H9 (cell line): Measurements from ENCODE around the gene CSTF3. TPM values are rescaled to one million over a fixed set of nuclear protein-coding genes. Genes with fewer than 3 reads are reported as not detected.
A peak's percentile ranks its signal among the peaks of the same experiment; 100 is the strongest.

Source experiments
- DNase-seq: peaks from one replicate; pipeline ENCODE4 v3.0.0-alpha.2; 2017
- H2AFZ ChIP-seq: one replicate; pipeline ENCODE4 v1.6.1; 2013; ENCODE audit warnings: mild to moderate bottlenecking, low read length, control low read depth, moderate library complexity
- H2AK5ac ChIP-seq: 2 replicates; pipeline ENCODE4 v1.6.1; 2013; ENCODE audit warnings: low read length, control low read depth, mixed read lengths; ENCODE audit not compliant: insufficient read length
- H2BK120ac ChIP-seq: one replicate; pipeline ENCODE4 v1.6.1; 2013; ENCODE audit warnings: low read depth, mild to moderate bottlenecking, low read length, control low read depth, inconsistent platforms; ENCODE audit not compliant: poor library complexity, severe bottlenecking
- H2BK12ac ChIP-seq: 2 replicates; pipeline ENCODE4 v1.6.1; 2013; ENCODE audit warnings: low read length, control low read depth, mixed read lengths, low read depth; ENCODE audit not compliant: insufficient read length
- H2BK15ac ChIP-seq: 2 replicates; pipeline ENCODE4 v1.6.1; 2013; ENCODE audit warnings: low read depth, low read length, control low read depth
- H2BK20ac ChIP-seq: one replicate; pipeline ENCODE4 v1.6.1; 2013; ENCODE audit warnings: low read depth, mild to moderate bottlenecking, low read length, control low read depth, inconsistent platforms; ENCODE audit not compliant: poor library complexity, severe bottlenecking
- H2BK5ac ChIP-seq: 2 replicates; pipeline ENCODE4 v1.6.1; 2013; ENCODE audit warnings: low read length, control low read depth, mixed read lengths; ENCODE audit not compliant: insufficient read length
- H3K14ac ChIP-seq: 2 replicates; pipeline ENCODE4 v1.6.1; 2013; ENCODE audit warnings: low read length, control low read depth; ENCODE audit not compliant: insufficient read depth
- H3K18ac ChIP-seq: 2 replicates; pipeline ENCODE4 v1.6.1; 2013; ENCODE audit warnings: low read depth, mild to moderate bottlenecking, mixed read lengths, low read length, control low read depth; ENCODE audit not compliant: insufficient read length
- H3K23ac ChIP-seq: 2 replicates; pipeline ENCODE4 v1.6.1; 2013; ENCODE audit warnings: low read length, control low read depth, mixed read lengths, low read depth; ENCODE audit not compliant: insufficient read length
- H3K23me2 ChIP-seq: 2 replicates; pipeline ENCODE4 v1.6.1; 2013; ENCODE audit warnings: low read depth, mild to moderate bottlenecking, mixed read lengths, low read length, control low read depth; ENCODE audit not compliant: insufficient read length, poor library complexity, severe bottlenecking
- H3K27ac ChIP-seq: 2 replicates; pipeline ENCODE4 v1.5.1; 2013; ENCODE audit warnings: low read length, control low read depth, mixed read lengths, low read depth; ENCODE audit not compliant: insufficient read length
- H3K27me3 ChIP-seq: 2 replicates; pipeline ENCODE4 v1.6.1; 2013; ENCODE audit warnings: low read length, control low read depth, inconsistent platforms; ENCODE audit not compliant: insufficient read depth
- H3K4ac ChIP-seq: 2 replicates; pipeline ENCODE4 v1.6.1; 2013; ENCODE audit warnings: low read depth, mild to moderate bottlenecking, control low read depth, inconsistent platforms, low read length, moderate library complexity
- H3K4me1 ChIP-seq: 2 replicates; pipeline ENCODE4 v1.6.1; 2013; ENCODE audit warnings: low read length, control low read depth, inconsistent platforms; ENCODE audit not compliant: insufficient read depth
- H3K4me2 ChIP-seq: 2 replicates; pipeline ENCODE4 v1.6.1; 2013; ENCODE audit warnings: low read length, control low read depth, mixed read lengths; ENCODE audit not compliant: insufficient read length, insufficient read depth
- H3K56ac ChIP-seq: 2 replicates; pipeline ENCODE4 v1.6.1; 2013; ENCODE audit warnings: low read depth, mild to moderate bottlenecking, mixed read lengths, low read length, control low read depth; ENCODE audit not compliant: insufficient read length
- H3K79me1 ChIP-seq: 2 replicates; pipeline ENCODE4 v1.6.1; 2013; ENCODE audit warnings: low read depth, mild to moderate bottlenecking, moderate library complexity, low read length, control low read depth, inconsistent platforms; ENCODE audit not compliant: insufficient read depth, poor library complexity, severe bottlenecking
- H3K79me2 ChIP-seq: 2 replicates; pipeline ENCODE4 v1.6.1; 2013; ENCODE audit warnings: low read length, control low read depth, inconsistent platforms; ENCODE audit not compliant: insufficient read depth
- H3K9ac ChIP-seq: 2 replicates; pipeline ENCODE4 v1.6.1; 2013; ENCODE audit warnings: low read length, control low read depth, mixed read lengths; ENCODE audit not compliant: insufficient read length; ENCODE audit errors: extremely low read depth
- H3K9me3 ChIP-seq: one replicate; pipeline ENCODE4 v1.6.1; 2013; ENCODE audit warnings: low read depth, low read length, inconsistent platforms; ENCODE audit not compliant: control insufficient read depth
- H3T11ph ChIP-seq: one replicate; pipeline ENCODE4 v1.6.1; 2013; ENCODE audit warnings: mild to moderate bottlenecking, low read length, control low read depth, inconsistent platforms
- H4K20me1 ChIP-seq: one replicate; pipeline ENCODE4 v1.6.1; 2013; ENCODE audit not compliant: control insufficient read depth, insufficient read length, insufficient read depth
- H4K5ac ChIP-seq: 2 replicates; pipeline ENCODE4 v1.6.1; 2013; ENCODE audit warnings: low read depth, mild to moderate bottlenecking, mixed read lengths, low read length, control low read depth; ENCODE audit not compliant: insufficient read length
- H4K8ac ChIP-seq: replicated peaks from 2 replicates; pipeline ENCODE4 v1.6.1; 2013; ENCODE audit warnings: low read length, control low read depth, mixed read lengths, low read depth; ENCODE audit not compliant: insufficient read length
- H4K91ac ChIP-seq: 2 replicates; pipeline ENCODE4 v1.6.1; 2013; ENCODE audit warnings: low read depth, mild to moderate bottlenecking, moderate library complexity, mixed read lengths, low read length, control low read depth; ENCODE audit not compliant: insufficient read length
- H3K27ac Mint-ChIP-seq, 3 experiments: 2 replicates in 2 of 3; 3 replicates in 1 of 3; pipeline ENCODE4 v1.8.0; 2020 to 2021; ENCODE audit warnings: mixed read lengths in 3 of 3, mild to moderate bottlenecking in 1 of 3, moderate library complexity in 1 of 3
- H3K27me3 Mint-ChIP-seq: 2 replicates; pipeline ENCODE4 v1.8.0; 2021; ENCODE audit warnings: low read depth, mild to moderate bottlenecking, moderate library complexity, mixed read lengths
- H3K36me3 Mint-ChIP-seq, 3 experiments: 2 replicates in 2 of 3; 3 replicates in 1 of 3; pipeline ENCODE4 v1.8.0; 2020 to 2021; ENCODE audit warnings: low read depth in 3 of 3, mixed read lengths in 3 of 3; ENCODE audit not compliant: insufficient read depth in 1 of 3
- H3K4me1 Mint-ChIP-seq, 2 experiments: 2 replicates each; pipeline ENCODE4 v1.8.0; 2020; ENCODE audit warnings: mixed read lengths in 2 of 2
- H3K4me3 Mint-ChIP-seq, 2 experiments: 2 replicates in 1 of 2; 3 replicates in 1 of 2; pipeline ENCODE4 v1.8.0; 2020 to 2021; ENCODE audit warnings: mild to moderate bottlenecking in 2 of 2, mixed read lengths in 2 of 2, moderate library complexity in 1 of 2
- H3K9me3 Mint-ChIP-seq, 2 experiments: 2 replicates in 1 of 2; 3 replicates in 1 of 2; pipeline ENCODE4 v1.8.0; 2020; ENCODE audit warnings: mild to moderate bottlenecking in 2 of 2, mixed read lengths in 2 of 2, moderate library complexity in 1 of 2
- WGBS: extraction: QIAGEN DNeasy Blood & Tissue Kit; methylation state at CpG from one replicate; pipeline ENCODE4 v1.1.7; 2013; ENCODE audit warnings: missing lambda C conversion rate, low lambda C conversion rate, mixed read lengths; ENCODE audit not compliant: insufficient read length; ENCODE audit errors: extremely low coverage; 5-methylcytosine and 5-hydroxymethylcytosine counted together
- total RNA-seq: library from RNA; stranded (reverse); gene quantifications from 2 replicates; pipeline ENCODE4 v1.2.1, GENCODE V29; 2021
- TF ChIP-seq, protein P1 (sequence below): fragments of 200-600 bp; sonication (generic); conservative IDR thresholded peaks from 3 replicates; pipeline ENCODE4 v1.8.0; 2021; ENCODE audit warnings: antibody characterized with exemption, mild to moderate bottlenecking

Gene CSTF3
- total RNA-seq, 1 experiment from 2014 or later: 41.5 TPM

DNA sequence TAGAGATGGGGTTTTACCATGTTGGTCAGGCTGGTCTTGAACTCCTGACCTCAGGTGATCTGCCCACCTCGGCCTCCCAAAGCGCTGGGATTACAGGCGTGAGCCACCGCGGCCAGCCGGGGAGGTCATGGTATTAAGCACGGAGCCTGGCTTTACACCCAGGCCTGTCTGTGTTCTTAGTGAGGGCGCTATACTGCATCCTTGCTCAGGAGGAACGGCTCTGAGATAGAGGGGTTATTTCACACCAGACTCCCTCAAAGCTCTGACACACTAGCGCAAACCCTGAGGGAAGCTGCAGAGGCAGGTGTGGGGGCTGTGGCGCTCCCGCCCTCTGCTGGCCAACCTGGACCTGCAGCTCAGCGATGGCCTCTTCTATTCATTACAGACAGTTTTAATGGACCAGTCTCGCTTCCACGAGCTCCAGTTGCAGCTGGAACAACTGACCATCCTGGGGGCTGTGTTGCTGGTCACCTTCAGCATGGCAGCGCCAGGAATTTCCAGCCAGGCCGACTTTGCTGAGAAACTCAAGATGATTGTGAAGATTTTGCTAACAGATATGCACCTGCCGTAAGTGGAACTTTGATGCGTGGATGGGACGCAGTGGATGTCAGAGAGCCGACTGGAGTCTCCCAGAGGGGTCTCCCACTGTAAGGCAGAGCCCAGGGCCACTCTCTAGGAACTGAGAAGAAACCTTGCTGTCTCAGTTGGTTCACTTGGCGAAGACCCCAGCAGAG is 95.7 kb downstream of the CSTF3 start:
- H3K27ac Mint-ChIP-seq: peak overlapping the region in 1 of 3 experiments; percentile 95; a peak in 1 of 7 replicates
- Histone ChIP-seq H3K23ac (no peak overlapping the region), H3K27ac (no peak overlapping the region)

More for the DNA sequence above, 95.7 kb downstream of the CSTF3 start:
- H3K9me3 Mint-ChIP-seq: no peaks in the 10 kb centered on the region
- Histone ChIP-seq H2AK5ac (no peak overlapping the region), H3K79me1 (no peaks in the 10 kb centered on the region), H2BK5ac (no peak overlapping the region), H4K5ac (no peak overlapping the region), H3K56ac (no peak overlapping the region), H2BK20ac (no peak overlapping the region), H3K23me2 (no peaks in the 10 kb centered on the region), H2BK12ac (no peak overlapping the region), H4K20me1 (no peaks in the 10 kb centered on the region), H2AFZ (no peak overlapping the region), H3K9me3 (no peaks in the 10 kb centered on the region), H3K18ac (no peak overlapping the region), H3K4me1 (no peaks in the 10 kb centered on the region), H3K79me2 (no peaks in the 10 kb centered on the region), H3T11ph (no peak overlapping the region), H3K27me3 (no peaks in the 10 kb centered on the region), H3K4ac (no peak overlapping the region), H4K91ac (no peak overlapping the region), H3K14ac (no peak overlapping the region), H2BK120ac (no peak overlapping the region), H2BK15ac (no peak overlapping the region), H3K4me2 (no peak overlapping the region), H3K9ac (no peak overlapping the region), H4K8ac (no peak overlapping the region)
- TF ChIP-seq, protein P1, sequence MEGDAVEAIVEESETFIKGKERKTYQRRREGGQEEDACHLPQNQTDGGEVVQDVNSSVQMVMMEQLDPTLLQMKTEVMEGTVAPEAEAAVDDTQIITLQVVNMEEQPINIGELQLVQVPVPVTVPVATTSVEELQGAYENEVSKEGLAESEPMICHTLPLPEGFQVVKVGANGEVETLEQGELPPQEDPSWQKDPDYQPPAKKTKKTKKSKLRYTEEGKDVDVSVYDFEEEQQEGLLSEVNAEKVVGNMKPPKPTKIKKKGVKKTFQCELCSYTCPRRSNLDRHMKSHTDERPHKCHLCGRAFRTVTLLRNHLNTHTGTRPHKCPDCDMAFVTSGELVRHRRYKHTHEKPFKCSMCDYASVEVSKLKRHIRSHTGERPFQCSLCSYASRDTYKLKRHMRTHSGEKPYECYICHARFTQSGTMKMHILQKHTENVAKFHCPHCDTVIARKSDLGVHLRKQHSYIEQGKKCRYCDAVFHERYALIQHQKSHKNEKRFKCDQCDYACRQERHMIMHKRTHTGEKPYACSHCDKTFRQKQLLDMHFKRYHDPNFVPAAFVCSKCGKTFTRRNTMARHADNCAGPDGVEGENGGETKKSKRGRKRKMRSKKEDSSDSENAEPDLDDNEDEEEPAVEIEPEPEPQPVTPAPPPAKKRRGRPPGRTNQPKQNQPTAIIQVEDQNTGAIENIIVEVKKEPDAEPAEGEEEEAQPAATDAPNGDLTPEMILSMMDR: peak; percentile 98
- peaks cover 19 to 52% (median 40%) of the 10 kb centered on the region in 3 experiments; a peak in 6 of 7 replicates for H3K36me3 Mint-ChIP-seq
- whole genome bisulfite sequencing: no CpG with 5 or more reads among the region's 22 CpGs
- no peaks in the 10 kb centered on the region for H3K27me3 Mint-ChIP-seq
- H3K4me1 Mint-ChIP-seq: peaks cover 14 to 24% of the 10 kb centered on the region in 2 experiments
- no peak overlapping the region for H3K4me3 Mint-ChIP-seq
- peak; percentile 92 for DNase-seq
